WTC11 (cell line): Measurements from ENCODE around the gene GOLGA6C.
"Not testable (repeated sequence)": the region's sequence is repeated elsewhere in the genome, so short reads cannot be mapped to it uniquely, and the experiment has no call there.

ENCODE experiments used
- ESRRA ChIP-seq: sonication (generic); formaldehyde crosslinking; IDR thresholded peaks from 2 replicates; pipeline ENCODE4 v1.8.1; 2022; ENCODE audit warnings: mild to moderate bottlenecking, missing genetic modification reagents, borderline replicate concordance
- GABPB1 ChIP-seq: sonication (generic); formaldehyde crosslinking; IDR thresholded peaks from 2 replicates; pipeline ENCODE4 v1.8.1; 2023; ENCODE audit warnings: mild to moderate bottlenecking, missing genetic modification reagents
- NR1H2 ChIP-seq: sonication (generic); formaldehyde crosslinking; IDR thresholded peaks from 2 replicates; pipeline ENCODE4 v1.9.0; 2021; ENCODE audit warnings: mild to moderate bottlenecking, moderate library complexity, missing genetic modification reagents
- SP1 ChIP-seq: sonication (generic); formaldehyde crosslinking; conservative IDR thresholded peaks from 2 replicates; pipeline ENCODE4 v1.8.1; 2022; ENCODE audit warnings: missing genetic modification reagents
- ZNF317 ChIP-seq: sonication (generic); formaldehyde crosslinking; IDR thresholded peaks from 2 replicates; pipeline ENCODE4 v1.8.1; 2023; ENCODE audit warnings: low read depth, mild to moderate bottlenecking, moderate library complexity, missing genetic modification reagents, borderline replicate concordance
- TF ChIP-seq, protein P1 (sequence below): fragments of 200-600 bp; IDR thresholded peaks from 2 replicates; pipeline ENCODE4 v1.8.0; 2022; ENCODE audit warnings: antibody characterized with exemption
- TF ChIP-seq, protein P2 (sequence below): sonication (generic); formaldehyde crosslinking; IDR thresholded peaks from 2 replicates; pipeline ENCODE4 v1.8.1; 2022; ENCODE audit warnings: low read depth, mild to moderate bottlenecking, moderate library complexity, missing genetic modification reagents, borderline replicate concordance
- TF ChIP-seq, protein P3 (sequence below): sonication (generic); formaldehyde crosslinking; IDR thresholded peaks from 2 replicates; pipeline ENCODE4 v1.8.1; 2023; ENCODE audit warnings: mild to moderate bottlenecking, moderate library complexity, missing genetic modification reagents
- TF ChIP-seq, protein P4 (sequence below): fragments of 250-450 bp; sonication (Bioruptor Pico); IDR thresholded peaks from 2 replicates; pipeline ENCODE4 v2.1.2; 2022; ENCODE audit warnings: mild to moderate bottlenecking, moderate library complexity
- TF ChIP-seq, protein P5 (sequence below): sonication (generic); formaldehyde crosslinking; IDR thresholded peaks from 2 replicates; pipeline ENCODE4 v1.8.0; 2022; ENCODE audit warnings: mild to moderate bottlenecking, missing genetic modification reagents
- TF ChIP-seq, protein P6 (sequence below): sonication (generic); formaldehyde crosslinking; IDR thresholded peaks from 2 replicates; pipeline ENCODE4 v1.8.0; 2022; ENCODE audit warnings: mild to moderate bottlenecking, missing genetic modification reagents
- TF ChIP-seq, protein P7 (sequence below): sonication (generic); formaldehyde crosslinking; conservative IDR thresholded peaks from 2 replicates; pipeline ENCODE4 v1.8.1; 2022; ENCODE audit warnings: mild to moderate bottlenecking, missing genetic modification reagents
- TF ChIP-seq, protein P8 (sequence below): sonication (generic); formaldehyde crosslinking; IDR thresholded peaks from 2 replicates; pipeline ENCODE4 v1.8.0; 2023; ENCODE audit warnings: missing genetic modification reagents

DNA sequence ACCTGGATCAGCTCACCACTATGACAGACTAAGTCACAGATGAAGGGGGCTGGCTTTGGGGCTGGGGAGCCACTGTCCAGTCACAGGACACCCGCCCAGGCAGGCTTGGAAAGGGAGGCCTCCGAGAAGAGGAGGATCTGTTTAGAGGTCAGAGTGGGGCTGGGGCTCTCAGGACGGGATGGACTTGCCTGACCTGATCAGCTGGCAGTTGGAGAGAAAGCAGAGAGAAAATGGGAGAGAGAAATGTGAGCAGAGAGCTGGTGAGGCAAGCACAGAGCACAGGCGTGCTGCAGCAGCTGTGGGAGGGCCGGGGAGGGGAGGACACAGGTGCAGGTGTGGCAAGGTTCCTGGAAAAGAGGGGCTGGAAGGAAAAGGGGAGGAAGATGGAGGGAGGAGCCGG is 41.9 kb downstream of the GOLGA6C start:
- TF ChIP-seq, protein P1, sequence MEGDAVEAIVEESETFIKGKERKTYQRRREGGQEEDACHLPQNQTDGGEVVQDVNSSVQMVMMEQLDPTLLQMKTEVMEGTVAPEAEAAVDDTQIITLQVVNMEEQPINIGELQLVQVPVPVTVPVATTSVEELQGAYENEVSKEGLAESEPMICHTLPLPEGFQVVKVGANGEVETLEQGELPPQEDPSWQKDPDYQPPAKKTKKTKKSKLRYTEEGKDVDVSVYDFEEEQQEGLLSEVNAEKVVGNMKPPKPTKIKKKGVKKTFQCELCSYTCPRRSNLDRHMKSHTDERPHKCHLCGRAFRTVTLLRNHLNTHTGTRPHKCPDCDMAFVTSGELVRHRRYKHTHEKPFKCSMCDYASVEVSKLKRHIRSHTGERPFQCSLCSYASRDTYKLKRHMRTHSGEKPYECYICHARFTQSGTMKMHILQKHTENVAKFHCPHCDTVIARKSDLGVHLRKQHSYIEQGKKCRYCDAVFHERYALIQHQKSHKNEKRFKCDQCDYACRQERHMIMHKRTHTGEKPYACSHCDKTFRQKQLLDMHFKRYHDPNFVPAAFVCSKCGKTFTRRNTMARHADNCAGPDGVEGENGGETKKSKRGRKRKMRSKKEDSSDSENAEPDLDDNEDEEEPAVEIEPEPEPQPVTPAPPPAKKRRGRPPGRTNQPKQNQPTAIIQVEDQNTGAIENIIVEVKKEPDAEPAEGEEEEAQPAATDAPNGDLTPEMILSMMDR, result not testable (repeated sequence)
- TF ChIP-seq ZNF317 (CRISPR knock-in tag); SP1; NR1H2; ESRRA (CRISPR knock-in tag); GABPB1 (CRISPR knock-in tag): not testable (repeated sequence)
- TF ChIP-seq, protein P2, sequence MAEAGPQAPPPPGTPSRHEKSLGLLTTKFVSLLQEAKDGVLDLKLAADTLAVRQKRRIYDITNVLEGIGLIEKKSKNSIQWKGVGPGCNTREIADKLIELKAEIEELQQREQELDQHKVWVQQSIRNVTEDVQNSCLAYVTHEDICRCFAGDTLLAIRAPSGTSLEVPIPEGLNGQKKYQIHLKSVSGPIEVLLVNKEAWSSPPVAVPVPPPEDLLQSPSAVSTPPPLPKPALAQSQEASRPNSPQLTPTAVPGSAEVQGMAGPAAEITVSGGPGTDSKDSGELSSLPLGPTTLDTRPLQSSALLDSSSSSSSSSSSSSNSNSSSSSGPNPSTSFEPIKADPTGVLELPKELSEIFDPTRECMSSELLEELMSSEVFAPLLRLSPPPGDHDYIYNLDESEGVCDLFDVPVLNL, result not testable (repeated sequence)
- TF ChIP-seq, protein P3, sequence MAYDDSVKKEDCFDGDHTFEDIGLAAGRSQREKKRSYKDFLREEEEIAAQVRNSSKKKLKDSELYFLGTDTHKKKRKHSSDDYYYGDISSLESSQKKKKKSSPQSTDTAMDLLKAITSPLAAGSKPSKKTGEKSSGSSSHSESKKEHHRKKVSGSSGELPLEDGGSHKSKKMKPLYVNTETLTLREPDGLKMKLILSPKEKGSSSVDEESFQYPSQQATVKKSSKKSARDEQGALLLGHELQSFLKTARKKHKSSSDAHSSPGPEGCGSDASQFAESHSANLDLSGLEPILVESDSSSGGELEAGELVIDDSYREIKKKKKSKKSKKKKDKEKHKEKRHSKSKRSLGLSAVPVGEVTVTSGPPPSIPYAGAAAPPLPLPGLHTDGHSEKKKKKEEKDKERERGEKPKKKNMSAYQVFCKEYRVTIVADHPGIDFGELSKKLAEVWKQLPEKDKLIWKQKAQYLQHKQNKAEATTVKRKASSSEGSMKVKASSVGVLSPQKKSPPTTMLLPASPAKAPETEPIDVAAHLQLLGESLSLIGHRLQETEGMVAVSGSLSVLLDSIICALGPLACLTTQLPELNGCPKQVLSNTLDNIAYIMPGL (CRISPR knock-in tag), result not testable (repeated sequence)
- TF ChIP-seq, protein P4, sequence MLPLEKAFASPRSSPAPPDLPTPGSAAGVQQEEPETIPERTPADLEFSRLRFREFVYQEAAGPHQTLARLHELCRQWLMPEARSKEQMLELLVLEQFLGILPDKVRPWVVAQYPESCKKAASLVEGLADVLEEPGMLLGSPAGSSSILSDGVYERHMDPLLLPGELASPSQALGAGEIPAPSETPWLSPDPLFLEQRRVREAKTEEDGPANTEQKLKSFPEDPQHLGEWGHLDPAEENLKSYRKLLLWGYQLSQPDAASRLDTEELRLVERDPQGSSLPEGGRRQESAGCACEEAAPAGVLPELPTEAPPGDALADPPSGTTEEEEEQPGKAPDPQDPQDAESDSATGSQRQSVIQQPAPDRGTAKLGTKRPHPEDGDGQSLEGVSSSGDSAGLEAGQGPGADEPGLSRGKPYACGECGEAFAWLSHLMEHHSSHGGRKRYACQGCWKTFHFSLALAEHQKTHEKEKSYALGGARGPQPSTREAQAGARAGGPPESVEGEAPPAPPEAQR (CRISPR knock-in tag), result not testable (repeated sequence)
- TF ChIP-seq, protein P5, sequence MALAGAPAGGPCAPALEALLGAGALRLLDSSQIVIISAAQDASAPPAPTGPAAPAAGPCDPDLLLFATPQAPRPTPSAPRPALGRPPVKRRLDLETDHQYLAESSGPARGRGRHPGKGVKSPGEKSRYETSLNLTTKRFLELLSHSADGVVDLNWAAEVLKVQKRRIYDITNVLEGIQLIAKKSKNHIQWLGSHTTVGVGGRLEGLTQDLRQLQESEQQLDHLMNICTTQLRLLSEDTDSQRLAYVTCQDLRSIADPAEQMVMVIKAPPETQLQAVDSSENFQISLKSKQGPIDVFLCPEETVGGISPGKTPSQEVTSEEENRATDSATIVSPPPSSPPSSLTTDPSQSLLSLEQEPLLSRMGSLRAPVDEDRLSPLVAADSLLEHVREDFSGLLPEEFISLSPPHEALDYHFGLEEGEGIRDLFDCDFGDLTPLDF (CRISPR knock-in tag), result not testable (repeated sequence)
- TF ChIP-seq, protein P6, sequence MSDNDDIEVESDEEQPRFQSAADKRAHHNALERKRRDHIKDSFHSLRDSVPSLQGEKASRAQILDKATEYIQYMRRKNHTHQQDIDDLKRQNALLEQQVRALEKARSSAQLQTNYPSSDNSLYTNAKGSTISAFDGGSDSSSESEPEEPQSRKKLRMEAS (CRISPR knock-in tag), result not testable (repeated sequence)
- TF ChIP-seq, protein P7, sequence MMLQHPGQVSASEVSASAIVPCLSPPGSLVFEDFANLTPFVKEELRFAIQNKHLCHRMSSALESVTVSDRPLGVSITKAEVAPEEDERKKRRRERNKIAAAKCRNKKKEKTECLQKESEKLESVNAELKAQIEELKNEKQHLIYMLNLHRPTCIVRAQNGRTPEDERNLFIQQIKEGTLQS (CRISPR knock-in tag), result not testable (repeated sequence)
- TF ChIP-seq, protein P8, sequence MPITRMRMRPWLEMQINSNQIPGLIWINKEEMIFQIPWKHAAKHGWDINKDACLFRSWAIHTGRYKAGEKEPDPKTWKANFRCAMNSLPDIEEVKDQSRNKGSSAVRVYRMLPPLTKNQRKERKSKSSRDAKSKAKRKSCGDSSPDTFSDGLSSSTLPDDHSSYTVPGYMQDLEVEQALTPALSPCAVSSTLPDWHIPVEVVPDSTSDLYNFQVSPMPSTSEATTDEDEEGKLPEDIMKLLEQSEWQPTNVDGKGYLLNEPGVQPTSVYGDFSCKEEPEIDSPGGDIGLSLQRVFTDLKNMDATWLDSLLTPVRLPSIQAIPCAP, result not testable (repeated sequence)
